AG10803 (cell line): ENCODE results near the gene ATP6V0A1.

Experiments used
- DNase-seq: peaks from one replicate; pipeline ENCODE4 v3.0.0; 2010; ENCODE audit warnings: low read depth
- H3K4me3 ChIP-seq: 2 replicates; pipeline ENCODE4 v1.5.1; 2011; ENCODE audit warnings: mild to moderate bottlenecking, low read length, control low read depth
- TF ChIP-seq, protein P1 (sequence below): conservative IDR thresholded peaks from 2 replicates; pipeline ENCODE4 v1.5.1; 2011; ENCODE audit warnings: mild to moderate bottlenecking, low read length, control low read depth, inconsistent platforms

Gene ATP6V0A1

DNA sequence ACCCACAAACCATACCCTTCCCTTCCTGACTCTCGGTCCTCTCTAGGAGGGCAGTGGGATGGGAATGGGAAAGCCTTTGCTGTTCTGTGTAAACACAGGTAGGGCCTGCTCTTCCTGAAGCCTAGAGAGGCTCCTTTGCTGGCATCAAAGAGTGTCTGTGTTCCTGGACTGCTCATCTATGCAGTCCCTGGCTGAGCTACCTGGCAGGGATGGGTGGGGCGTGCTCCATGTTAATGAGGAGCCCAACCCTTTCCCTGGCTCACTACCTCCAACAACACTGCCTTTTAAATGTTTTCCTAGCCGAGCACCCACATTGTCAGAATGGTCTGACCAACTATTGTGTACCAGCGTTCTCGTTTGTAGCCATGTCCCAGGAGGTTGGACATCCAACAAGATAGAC is 50.7 kb downstream of the ATP6V0A1 start:
- no peak overlapping the region for H3K4me3 ChIP-seq
- TF ChIP-seq, protein P1, sequence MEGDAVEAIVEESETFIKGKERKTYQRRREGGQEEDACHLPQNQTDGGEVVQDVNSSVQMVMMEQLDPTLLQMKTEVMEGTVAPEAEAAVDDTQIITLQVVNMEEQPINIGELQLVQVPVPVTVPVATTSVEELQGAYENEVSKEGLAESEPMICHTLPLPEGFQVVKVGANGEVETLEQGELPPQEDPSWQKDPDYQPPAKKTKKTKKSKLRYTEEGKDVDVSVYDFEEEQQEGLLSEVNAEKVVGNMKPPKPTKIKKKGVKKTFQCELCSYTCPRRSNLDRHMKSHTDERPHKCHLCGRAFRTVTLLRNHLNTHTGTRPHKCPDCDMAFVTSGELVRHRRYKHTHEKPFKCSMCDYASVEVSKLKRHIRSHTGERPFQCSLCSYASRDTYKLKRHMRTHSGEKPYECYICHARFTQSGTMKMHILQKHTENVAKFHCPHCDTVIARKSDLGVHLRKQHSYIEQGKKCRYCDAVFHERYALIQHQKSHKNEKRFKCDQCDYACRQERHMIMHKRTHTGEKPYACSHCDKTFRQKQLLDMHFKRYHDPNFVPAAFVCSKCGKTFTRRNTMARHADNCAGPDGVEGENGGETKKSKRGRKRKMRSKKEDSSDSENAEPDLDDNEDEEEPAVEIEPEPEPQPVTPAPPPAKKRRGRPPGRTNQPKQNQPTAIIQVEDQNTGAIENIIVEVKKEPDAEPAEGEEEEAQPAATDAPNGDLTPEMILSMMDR = no peak
- no peak for DNase-seq

DNA sequence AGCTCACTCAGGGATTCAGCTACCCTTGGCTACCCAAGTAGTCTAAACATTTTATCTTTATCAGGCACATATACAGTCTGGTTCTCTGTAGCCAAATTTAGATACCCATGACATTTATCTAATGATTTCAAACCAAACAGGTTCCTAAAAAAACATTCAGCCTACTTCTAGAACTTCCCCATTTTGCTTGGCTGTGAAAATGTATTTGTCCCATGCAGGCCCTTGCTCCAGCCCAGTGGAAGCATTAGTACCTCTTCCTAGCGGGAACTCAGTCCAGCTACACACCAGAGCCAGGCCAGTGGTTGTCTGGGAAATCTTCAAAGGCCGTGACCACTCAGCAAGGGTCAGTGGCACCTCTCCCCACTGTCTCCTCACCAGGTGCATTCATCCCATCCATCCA is 51.2 kb downstream of the ATP6V0A1 start:
- no peak overlapping the region for H3K4me3 ChIP-seq
- TF ChIP-seq, protein P1 = no peak
- DNase-seq = no peak

DNA sequence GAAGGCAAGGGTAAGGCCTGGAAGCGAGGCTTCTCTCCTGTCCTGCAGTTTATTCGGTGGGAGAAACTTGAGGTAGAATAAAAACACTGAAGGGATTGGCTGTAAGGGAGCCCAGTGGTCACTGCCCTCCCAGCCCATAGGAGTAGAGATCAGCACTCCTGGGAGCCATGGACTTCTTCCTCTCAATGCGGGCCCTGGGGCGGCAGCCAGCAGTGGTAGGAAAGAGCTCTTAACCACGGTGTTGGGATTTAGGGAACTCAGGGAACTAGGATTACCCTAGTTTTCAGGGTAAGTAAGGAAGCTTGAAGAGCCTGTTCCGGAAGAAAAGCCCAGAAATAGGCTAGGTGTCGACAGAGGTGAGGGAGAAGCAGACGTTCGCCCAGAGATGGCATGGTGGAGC is 53.6 kb downstream of the ATP6V0A1 start:
- H3K4me3 ChIP-seq = no peak overlapping the region
- DNase-seq = no peak
- TF ChIP-seq, protein P1 = no peak

DNA sequence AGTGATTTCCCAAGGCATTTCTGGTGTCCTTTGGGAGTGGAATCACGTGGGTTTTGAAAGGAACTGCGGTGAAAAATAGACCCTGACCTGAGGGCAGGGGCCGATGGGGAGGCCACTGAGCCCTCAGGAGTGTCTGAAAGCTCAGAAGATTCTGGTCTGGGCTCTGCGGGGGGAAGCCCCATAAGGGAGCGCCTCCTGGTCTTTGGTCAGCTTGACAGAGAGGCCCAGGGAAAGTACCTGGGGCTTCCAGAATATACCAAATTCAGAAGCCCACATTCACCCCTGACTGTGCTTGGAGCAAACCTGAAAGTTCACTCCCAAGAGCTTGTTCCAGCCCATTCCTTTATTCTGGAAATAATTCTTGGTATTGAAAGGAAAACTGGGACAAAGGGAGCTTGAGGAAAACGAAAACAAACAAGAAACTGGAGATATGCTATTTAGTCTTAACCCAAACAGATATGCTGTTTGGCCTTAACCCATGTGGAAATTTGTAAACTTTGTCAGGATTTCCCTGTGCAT is 54.1 kb downstream of the ATP6V0A1 start:
- H3K4me3 ChIP-seq = no peak overlapping the region
- TF ChIP-seq, protein P1 = no peak
- DNase-seq = no peak

DNA sequence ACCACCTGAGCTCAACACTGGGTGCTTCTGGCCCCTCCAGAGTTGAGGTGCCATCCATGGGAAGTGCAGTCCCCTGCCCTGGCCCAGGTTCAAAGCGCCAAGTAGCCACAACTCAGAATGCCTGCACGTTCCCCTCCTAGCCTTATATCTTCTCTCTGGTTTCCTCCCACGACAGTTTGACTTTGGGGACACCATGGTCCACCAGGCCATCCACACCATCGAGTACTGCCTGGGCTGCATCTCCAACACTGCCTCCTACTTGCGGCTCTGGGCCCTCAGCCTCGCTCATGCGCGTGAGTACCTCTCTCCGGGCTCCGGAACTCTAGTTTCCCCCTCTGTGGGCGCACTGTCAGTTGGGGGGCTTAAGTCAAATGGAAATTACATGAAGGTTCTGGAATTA is 55.0 kb downstream of the ATP6V0A1 start:
- TF ChIP-seq, protein P1 = no peak
- no peak overlapping the region for H3K4me3 ChIP-seq
- DNase-seq = no peak

DNA sequence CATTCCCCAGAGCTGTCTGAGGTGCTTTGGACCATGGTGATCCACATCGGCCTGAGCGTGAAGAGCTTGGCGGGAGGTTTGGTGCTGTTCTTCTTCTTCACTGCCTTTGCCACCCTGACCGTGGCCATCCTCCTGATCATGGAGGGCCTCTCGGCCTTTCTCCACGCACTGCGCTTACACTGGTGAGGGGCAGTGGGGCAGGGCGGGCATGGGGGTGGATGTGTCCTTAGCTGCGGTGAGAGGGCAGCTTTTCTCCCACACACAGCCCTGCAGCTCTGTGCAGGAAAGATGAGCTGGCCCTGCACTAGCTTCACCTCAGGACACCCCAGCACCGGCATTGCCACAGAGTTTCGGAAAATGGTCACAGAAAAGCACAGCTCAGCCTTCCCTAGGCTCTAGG is 55.6 kb downstream of the ATP6V0A1 start:
- TF ChIP-seq, protein P1 = no peak
- no peak overlapping the region for H3K4me3 ChIP-seq
- DNase-seq = no peak

DNA sequence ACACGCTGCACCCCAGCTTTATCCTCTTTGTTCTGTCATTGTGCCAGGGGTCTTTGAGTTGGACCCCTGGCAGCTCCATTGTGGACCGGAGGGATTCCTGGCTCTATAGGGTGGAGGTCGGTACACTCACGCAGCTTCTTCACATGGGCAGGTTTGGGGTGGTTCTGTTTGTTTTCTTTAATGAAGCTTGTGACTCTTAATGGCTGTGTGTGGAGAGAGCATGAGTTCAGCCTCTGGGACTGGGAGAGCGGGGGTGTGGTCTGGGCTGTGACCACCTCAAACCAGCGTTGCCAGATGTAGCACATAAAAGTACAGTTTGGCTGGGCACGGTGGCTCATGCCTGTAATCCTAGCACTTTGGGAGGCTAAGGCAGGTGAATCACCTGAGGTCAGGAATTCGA is 56.2 kb downstream of the ATP6V0A1 start:
- no peak for DNase-seq
- TF ChIP-seq, protein P1 = no peak
- H3K4me3 ChIP-seq = no peak overlapping the region
